K562 (cell line): Measurements from ENCODE around the gene POU3F1. TPM values are rescaled to one million over a fixed set of nuclear protein-coding genes. Genes with fewer than 3 reads are reported as not detected.

Experiments
- CBFA2T3 ChIP-seq: fragments of 450-650 bp; IDR thresholded peaks from 2 replicates; pipeline ENCODE4 v1.6.1; 2017
- GTF2A2 ChIP-seq: IDR thresholded peaks from 2 replicates; pipeline ENCODE4 v1.6.1; 2016; ENCODE audit warnings: mild to moderate bottlenecking, missing genetic modification characterization, missing compliant biosample characterization
- HEY1 ChIP-seq: fragments of 250-450 bp; sonication (Bioruptor Pico); IDR thresholded peaks from 2 replicates; pipeline ENCODE4 v1.5.0; 2020; ENCODE audit warnings: mild to moderate bottlenecking, moderate library complexity, borderline replicate concordance
- HOXB6 ChIP-seq: fragments of 250-450 bp; sonication (Bioruptor Pico); IDR thresholded peaks from 2 replicates; pipeline ENCODE4 v1.5.1; 2022; ENCODE audit warnings: mild to moderate bottlenecking, borderline replicate concordance
- MTA2 ChIP-seq: fragments of 450-650 bp; IDR thresholded peaks from 2 replicates; pipeline ENCODE4 v1.6.1; 2016; ENCODE audit warnings: low read depth
- MYBL2 ChIP-seq, 2 experiments: fragments of 450-650 bp in 1 of 2; sonication (generic) in 1 of 2; formaldehyde crosslinking in 1 of 2; IDR thresholded peaks; 2 replicates each; pipeline versions ENCODE4 v1.6.1 to v1.8.1; 2017 to 2022; ENCODE audit warnings: borderline replicate concordance in 1 of 2, inconsistent platforms in 1 of 2, low read depth in 1 of 2, mild to moderate bottlenecking in 1 of 2, missing genetic modification reagents in 1 of 2, moderate library complexity in 1 of 2
- NFIX ChIP-seq: fragments of 250-450 bp; sonication (Bioruptor Pico); IDR thresholded peaks from 2 replicates; pipeline ENCODE4 v1.4.0; 2020; ENCODE audit warnings: low read depth, mild to moderate bottlenecking, moderate library complexity
- NFYB ChIP-seq: IDR thresholded peaks from 2 replicates; pipeline ENCODE4 v1.6.1; 2011; ENCODE audit warnings: mild to moderate bottlenecking, moderate library complexity; ENCODE audit not compliant: insufficient read length; ENCODE audit errors: extremely low read depth
- PCBP1 ChIP-seq: fragments of 200-400 bp; formaldehyde crosslinking; IDR thresholded peaks from 2 replicates; pipeline ENCODE4 v1.6.1; 2018; ENCODE audit warnings: mild to moderate bottlenecking, low read depth, low read length; ENCODE audit not compliant: poor library complexity, severe bottlenecking
- POLR2G ChIP-seq: fragments of 200-400 bp; formaldehyde crosslinking; IDR thresholded peaks from 2 replicates; pipeline ENCODE4 v1.6.1; 2017; ENCODE audit warnings: low read depth, mild to moderate bottlenecking, antibody characterized with exemption, low read length, moderate library complexity
- RBM34 ChIP-seq: fragments of 200-400 bp; formaldehyde crosslinking; IDR thresholded peaks from 2 replicates; pipeline ENCODE4 v1.6.1; 2018; ENCODE audit warnings: low read length, borderline replicate concordance; ENCODE audit not compliant: insufficient read depth
- SAP30 ChIP-seq: fragments of 200-600 bp; sonication (generic); IDR thresholded peaks from 2 replicates; pipeline ENCODE4 v1.6.1; 2012; ENCODE audit warnings: borderline replicate concordance, low read depth, mild to moderate bottlenecking, moderate library complexity, low read length, control low read depth, inconsistent platforms; ENCODE audit not compliant: insufficient read depth, poor library complexity, severe bottlenecking
- SIRT6 ChIP-seq: IDR thresholded peaks from one replicate; pipeline ENCODE4 v1.6.1; 2012; ENCODE audit warnings: low read depth, mild to moderate bottlenecking, control low read depth, inconsistent platforms, low read length, moderate library complexity
- XRCC3 ChIP-seq: fragments of 450-650 bp; IDR thresholded peaks from 2 replicates; pipeline ENCODE4 v1.6.1; 2017; ENCODE audit warnings: mild to moderate bottlenecking, moderate library complexity
- ZNF24 ChIP-seq: fragments of 450-650 bp; IDR thresholded peaks from 2 replicates; pipeline ENCODE4 v1.6.1; 2016
- ZNF41 ChIP-seq: fragments of 250-450 bp; sonication (Bioruptor Pico); conservative IDR thresholded peaks from 2 replicates; pipeline ENCODE4 v1.4.0; 2020; ENCODE audit warnings: mild to moderate bottlenecking
- ZZZ3 ChIP-seq: fragments of 450-650 bp; IDR thresholded peaks from 2 replicates; pipeline ENCODE4 v1.6.1; 2016; ENCODE audit warnings: antibody characterized with exemption, mild to moderate bottlenecking, moderate library complexity
- polyA plus RNA-seq, 8 experiments: library from polyadenylated mRNA; depleted of rRNA in 4 of 8; stranded (reverse) in 5 of 8; unstranded in 3 of 8; fragments of >200 nt; fragmentation: Nextera tagmentation in 2 of 8; fragmentation: Illumina TruSeq in 1 of 8; extraction: Ambion mirVana in 2 of 8; extraction: Trizol in 1 of 8; gene quantifications; 2 replicates each; pipeline versions ENCODE4 v1.2.1 to v1.2.3, GENCODE V29; 2011 to 2014; ENCODE audit warnings: inconsistent platforms in 1 of 8, missing spikeins in 1 of 8
- total RNA-seq, 7 experiments: library from RNA; depleted of rRNA in 6 of 7; stranded (reverse); fragments of >200 nt in 6 of 7; fragmentation: Illumina TruSeq in 2 of 7; extraction: Trizol in 2 of 7; gene quantifications; 2 replicates each; pipeline versions ENCODE4 v1.2.1 to v1.2.3, GENCODE V29; 2011 to 2021; ENCODE audit warnings: low replicate concordance in 1 of 7
- TF ChIP-seq, protein P1 (sequence below): fragments of 450-650 bp; formaldehyde crosslinking; IDR thresholded peaks from 2 replicates; pipeline ENCODE4 v1.4.0; 2020; ENCODE audit warnings: mild to moderate bottlenecking, moderate library complexity
- TF ChIP-seq, protein P2 (sequence below): IDR thresholded peaks from 3 replicates; pipeline ENCODE4 v1.6.1; 2011; ENCODE audit warnings: borderline replicate concordance, mild to moderate bottlenecking, moderate library complexity; ENCODE audit not compliant: insufficient read length; ENCODE audit errors: extremely low read depth
- TF ChIP-seq, protein P3 (sequence below): fragments of 250-450 bp; sonication (Bioruptor Pico); IDR thresholded peaks from 2 replicates; pipeline ENCODE4 v1.5.0; 2021
- TF ChIP-seq, protein P4 (sequence below): IDR thresholded peaks from 2 replicates; pipeline ENCODE4 v1.6.1; 2011; ENCODE audit not compliant: insufficient read length; ENCODE audit errors: extremely low read depth

Gene POU3F1
- total and polyA plus RNA-seq, 9 of the 15 experiments (the other 6 are each of a cell fraction or from before 2014, with no cell fraction given), result 0.09 TPM; not detected in 8

DNA sequence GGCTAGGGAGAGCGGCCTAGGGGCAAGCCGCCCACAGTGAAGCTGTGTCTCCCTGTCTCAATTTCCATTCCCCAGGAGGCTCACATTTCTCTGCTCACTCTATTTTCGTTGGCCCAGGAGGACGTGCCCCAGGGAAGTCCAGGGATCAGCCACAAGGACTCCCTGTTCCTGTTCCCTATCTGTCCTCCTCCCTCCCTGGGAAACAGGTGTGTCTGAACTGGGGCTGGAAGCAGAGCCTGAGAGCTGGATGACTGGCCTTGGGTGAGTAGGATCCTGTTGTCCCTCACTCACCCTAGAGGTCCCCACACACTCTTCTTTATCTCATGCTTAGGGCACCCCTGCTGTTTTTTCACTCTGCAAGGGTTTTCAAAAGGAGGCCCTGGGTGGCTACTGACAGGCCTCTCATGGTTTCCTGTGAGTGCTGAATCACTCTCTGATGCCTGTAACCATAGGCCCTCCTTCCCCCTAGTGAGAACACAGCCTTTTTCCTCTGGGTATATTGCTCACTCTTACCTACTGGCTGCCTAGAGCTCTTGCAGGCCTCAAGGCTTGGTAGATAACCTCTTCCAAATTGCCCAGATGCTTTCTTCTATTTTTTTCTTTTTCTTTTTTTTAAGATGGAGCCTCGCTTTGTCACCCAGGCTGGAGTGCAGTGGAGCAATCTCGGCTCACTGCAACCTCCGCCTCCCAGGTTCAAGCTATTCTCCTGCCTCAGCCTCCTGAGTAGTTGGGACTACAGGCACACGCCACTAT, 37.3 kb downstream of the POU3F1 start (continued):
- TF ChIP-seq ZNF41 (CRISPR knock-in tag), result peak; percentile 16; the same call in 1 of the 2 replicates
- TF ChIP-seq, protein P1, sequence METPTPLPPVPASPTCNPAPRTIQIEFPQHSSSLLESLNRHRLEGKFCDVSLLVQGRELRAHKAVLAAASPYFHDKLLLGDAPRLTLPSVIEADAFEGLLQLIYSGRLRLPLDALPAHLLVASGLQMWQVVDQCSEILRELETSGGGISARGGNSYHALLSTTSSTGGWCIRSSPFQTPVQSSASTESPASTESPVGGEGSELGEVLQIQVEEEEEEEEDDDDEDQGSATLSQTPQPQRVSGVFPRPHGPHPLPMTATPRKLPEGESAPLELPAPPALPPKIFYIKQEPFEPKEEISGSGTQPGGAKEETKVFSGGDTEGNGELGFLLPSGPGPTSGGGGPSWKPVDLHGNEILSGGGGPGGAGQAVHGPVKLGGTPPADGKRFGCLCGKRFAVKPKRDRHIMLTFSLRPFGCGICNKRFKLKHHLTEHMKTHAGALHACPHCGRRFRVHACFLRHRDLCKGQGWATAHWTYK (CRISPR knock-in tag), result no peak
- TF ChIP-seq, protein P2, sequence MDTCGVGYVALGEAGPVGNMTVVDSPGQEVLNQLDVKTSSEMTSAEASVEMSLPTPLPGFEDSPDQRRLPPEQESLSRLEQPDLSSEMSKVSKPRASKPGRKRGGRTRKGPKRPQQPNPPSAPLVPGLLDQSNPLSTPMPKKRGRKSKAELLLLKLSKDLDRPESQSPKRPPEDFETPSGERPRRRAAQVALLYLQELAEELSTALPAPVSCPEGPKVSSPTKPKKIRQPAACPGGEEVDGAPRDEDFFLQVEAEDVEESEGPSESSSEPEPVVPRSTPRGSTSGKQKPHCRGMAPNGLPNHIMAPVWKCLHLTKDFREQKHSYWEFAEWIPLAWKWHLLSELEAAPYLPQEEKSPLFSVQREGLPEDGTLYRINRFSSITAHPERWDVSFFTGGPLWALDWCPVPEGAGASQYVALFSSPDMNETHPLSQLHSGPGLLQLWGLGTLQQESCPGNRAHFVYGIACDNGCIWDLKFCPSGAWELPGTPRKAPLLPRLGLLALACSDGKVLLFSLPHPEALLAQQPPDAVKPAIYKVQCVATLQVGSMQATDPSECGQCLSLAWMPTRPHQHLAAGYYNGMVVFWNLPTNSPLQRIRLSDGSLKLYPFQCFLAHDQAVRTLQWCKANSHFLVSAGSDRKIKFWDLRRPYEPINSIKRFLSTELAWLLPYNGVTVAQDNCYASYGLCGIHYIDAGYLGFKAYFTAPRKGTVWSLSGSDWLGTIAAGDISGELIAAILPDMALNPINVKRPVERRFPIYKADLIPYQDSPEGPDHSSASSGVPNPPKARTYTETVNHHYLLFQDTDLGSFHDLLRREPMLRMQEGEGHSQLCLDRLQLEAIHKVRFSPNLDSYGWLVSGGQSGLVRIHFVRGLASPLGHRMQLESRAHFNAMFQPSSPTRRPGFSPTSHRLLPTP, result no peak
- TF ChIP-seq NFIX (CRISPR knock-in tag), result no peak
- TF ChIP-seq, protein P3, sequence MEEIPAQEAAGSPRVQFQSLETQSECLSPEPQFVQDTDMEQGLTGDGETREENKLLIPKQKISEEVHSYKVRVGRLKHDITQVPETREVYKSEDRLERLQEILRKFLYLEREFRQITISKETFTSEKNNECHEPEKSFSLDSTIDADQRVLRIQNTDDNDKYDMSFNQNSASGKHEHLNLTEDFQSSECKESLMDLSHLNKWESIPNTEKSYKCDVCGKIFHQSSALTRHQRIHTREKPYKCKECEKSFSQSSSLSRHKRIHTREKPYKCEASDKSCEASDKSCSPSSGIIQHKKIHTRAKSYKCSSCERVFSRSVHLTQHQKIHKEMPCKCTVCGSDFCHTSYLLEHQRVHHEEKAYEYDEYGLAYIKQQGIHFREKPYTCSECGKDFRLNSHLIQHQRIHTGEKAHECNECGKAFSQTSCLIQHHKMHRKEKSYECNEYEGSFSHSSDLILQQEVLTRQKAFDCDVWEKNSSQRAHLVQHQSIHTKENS (CRISPR knock-in tag), result no peak
- peak; percentile 59 for TF ChIP-seq CBFA2T3
- TF ChIP-seq MTA2, result no peak
- TF ChIP-seq ZNF24, result no peak
- TF ChIP-seq, protein P4, sequence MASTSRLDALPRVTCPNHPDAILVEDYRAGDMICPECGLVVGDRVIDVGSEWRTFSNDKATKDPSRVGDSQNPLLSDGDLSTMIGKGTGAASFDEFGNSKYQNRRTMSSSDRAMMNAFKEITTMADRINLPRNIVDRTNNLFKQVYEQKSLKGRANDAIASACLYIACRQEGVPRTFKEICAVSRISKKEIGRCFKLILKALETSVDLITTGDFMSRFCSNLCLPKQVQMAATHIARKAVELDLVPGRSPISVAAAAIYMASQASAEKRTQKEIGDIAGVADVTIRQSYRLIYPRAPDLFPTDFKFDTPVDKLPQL, result no peak
- 0 out of 2 replicates have a peak, but pooled peaks have one; percentile 29 for TF ChIP-seq POLR2G
- TF ChIP-seq RBM34, result no peak
- no peak for TF ChIP-seq ZZZ3
- TF ChIP-seq MYBL2 (IDR thresholded peaks at IDR 0.05; ENCODE audit: low read depth), result no peak
- no peak for TF ChIP-seq MYBL2 (CRISPR knock-in tag; IDR thresholded peaks at IDR 0.05; ENCODE audit: borderline replicate concordance)
- no peak for TF ChIP-seq NFYB
- no peak for TF ChIP-seq SIRT6
- TF ChIP-seq HOXB6 (CRISPR knock-in tag), result no peak
- TF ChIP-seq XRCC3, result no peak
- no peak for TF ChIP-seq HEY1 (CRISPR knock-in tag)
- no peak for TF ChIP-seq SAP30
- TF ChIP-seq GTF2A2 (tag), result 0 out of 2 replicates have a peak, but pooled peaks have one; percentile 43
- no peak for TF ChIP-seq PCBP1
